Measurements from ENCODE around the gene CDK16.

The CDK16 gene

DNA sequence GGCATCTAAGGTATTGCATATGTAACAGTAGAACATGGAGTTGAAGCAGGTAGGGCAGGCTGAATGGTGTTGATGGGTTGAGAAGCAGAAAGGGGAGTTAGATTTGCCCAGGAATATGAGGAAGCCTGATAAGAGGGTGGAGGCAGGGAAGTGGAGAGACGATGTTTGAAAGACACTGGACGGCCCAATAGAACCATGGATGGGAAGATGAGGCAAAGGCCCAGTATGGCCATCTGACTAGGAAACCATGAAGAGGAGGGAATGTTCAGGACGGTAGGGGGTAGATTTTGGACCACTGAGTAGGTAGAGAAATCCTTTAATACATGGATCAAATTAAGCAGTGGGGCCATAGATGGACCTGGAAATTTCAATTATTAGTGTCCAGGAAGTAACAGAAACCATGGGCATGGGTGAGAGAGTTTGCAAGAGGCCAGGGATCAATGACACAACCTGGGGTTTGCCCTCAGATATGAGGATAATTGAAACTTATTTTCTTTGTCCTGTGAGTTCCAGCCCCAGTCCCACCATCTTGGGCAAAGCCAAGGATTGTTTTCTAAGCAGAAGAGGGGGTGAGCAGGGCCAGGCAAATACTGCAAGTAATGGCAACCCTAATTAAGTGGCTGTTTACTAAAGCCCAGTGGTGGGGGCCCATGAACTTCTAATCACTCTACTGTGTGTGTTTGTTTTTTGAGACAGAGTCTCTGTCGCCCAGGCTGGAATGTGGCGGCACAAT, 11.8 kb downstream of the CDK16 start:
- DNase-seq (ENCODE audit: extremely low read depth, low read depth) = no peak
- TF ChIP-seq, protein P1, sequence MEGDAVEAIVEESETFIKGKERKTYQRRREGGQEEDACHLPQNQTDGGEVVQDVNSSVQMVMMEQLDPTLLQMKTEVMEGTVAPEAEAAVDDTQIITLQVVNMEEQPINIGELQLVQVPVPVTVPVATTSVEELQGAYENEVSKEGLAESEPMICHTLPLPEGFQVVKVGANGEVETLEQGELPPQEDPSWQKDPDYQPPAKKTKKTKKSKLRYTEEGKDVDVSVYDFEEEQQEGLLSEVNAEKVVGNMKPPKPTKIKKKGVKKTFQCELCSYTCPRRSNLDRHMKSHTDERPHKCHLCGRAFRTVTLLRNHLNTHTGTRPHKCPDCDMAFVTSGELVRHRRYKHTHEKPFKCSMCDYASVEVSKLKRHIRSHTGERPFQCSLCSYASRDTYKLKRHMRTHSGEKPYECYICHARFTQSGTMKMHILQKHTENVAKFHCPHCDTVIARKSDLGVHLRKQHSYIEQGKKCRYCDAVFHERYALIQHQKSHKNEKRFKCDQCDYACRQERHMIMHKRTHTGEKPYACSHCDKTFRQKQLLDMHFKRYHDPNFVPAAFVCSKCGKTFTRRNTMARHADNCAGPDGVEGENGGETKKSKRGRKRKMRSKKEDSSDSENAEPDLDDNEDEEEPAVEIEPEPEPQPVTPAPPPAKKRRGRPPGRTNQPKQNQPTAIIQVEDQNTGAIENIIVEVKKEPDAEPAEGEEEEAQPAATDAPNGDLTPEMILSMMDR (IDR thresholded peaks at IDR 0.05; ENCODE audit: low read depth, low read length) = no peak

DNA sequence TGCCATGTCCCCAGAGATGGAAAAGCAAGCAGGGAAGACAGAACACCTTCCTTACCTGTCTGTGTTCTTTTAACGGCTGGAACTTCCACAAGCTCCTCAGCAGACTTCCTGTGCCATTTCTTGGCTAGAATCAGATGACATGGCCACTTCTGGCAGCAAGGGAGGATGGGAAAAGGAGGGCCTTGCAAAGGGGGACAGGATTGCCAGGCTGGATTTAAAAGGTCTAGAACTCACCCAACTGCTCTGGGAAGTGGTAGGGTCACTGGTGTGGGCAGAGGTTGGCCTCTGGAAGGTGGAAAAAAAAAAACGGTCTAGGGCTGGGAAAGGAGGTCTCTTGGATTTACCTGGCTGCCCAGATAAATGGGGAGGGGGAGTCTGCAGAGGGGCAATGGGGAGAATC, 12.7 kb downstream of the CDK16 start:
- TF ChIP-seq, protein P1 (IDR thresholded peaks at IDR 0.05; ENCODE audit: low read depth, low read length) = no peak
- DNase-seq (ENCODE audit: extremely low read depth, low read depth) = no peak

DNA sequence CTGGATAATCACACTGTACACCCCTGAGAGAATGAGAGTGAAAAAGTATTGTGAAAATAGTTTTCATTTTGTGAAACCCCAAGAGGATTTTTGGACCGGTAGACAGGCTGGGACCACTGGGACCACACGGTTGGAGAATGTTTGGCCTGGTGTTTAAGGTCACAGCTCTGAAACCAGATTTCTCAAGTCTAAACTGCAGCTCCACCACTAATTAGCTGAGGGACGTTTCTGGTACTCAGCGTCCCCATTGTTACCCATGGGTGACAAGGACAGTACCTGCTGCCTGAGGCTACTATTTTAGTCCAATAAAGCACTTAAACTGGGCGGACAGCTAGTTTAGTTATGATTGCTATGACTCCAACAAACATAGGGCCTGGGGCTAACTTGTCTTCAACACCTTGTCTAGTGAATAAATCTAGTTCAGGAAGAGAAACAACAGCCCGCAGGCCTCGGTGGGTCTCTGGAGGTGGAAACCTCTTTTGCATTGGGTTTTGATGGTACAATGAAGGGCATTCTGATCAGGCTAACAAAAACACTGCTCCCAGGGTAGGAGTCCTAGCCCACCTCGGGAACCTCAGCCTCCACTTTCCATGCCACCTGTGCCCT, 13.8 kb downstream of the CDK16 start:
- TF ChIP-seq, protein P1 (IDR thresholded peaks at IDR 0.05; ENCODE audit: low read depth, low read length) = no peak
- no peak for DNase-seq (ENCODE audit: extremely low read depth, low read depth)

DNA sequence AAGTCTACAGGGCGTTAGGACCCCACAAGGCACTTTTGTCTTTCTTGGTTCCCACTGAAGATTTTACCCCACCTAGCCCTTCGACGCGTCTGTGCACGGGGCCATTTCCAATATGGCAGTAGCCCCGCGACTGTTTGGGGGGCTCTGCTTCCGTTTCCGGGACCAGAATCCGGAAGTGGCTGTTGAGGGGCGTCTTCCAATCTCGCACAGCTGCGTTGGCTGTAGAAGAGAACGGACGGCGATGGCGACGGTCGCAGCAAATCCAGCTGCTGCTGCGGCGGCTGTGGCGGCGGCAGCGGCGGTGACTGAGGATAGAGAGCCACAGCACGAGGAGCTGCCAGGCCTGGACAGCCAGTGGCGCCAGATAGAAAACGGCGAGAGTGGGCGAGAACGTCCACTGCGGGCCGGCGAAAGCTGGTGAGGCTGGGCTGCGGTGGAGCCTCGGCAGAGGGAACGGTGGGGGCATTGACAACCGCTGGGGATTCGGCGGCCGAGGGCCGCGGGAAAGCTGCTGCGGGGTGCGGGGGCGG, 14.4 kb downstream of the CDK16 start, which contains the start of gene USP11:
USP11 (plus strand) TSS at position 207 of the 530 bp plus-strand sequence; CDS start at position 242, 35 bp downstream.
- no peak for DNase-seq (ENCODE audit: extremely low read depth, low read depth)
- TF ChIP-seq, protein P1 (IDR thresholded peaks at IDR 0.05; ENCODE audit: low read depth, low read length) = no peak

DNA sequence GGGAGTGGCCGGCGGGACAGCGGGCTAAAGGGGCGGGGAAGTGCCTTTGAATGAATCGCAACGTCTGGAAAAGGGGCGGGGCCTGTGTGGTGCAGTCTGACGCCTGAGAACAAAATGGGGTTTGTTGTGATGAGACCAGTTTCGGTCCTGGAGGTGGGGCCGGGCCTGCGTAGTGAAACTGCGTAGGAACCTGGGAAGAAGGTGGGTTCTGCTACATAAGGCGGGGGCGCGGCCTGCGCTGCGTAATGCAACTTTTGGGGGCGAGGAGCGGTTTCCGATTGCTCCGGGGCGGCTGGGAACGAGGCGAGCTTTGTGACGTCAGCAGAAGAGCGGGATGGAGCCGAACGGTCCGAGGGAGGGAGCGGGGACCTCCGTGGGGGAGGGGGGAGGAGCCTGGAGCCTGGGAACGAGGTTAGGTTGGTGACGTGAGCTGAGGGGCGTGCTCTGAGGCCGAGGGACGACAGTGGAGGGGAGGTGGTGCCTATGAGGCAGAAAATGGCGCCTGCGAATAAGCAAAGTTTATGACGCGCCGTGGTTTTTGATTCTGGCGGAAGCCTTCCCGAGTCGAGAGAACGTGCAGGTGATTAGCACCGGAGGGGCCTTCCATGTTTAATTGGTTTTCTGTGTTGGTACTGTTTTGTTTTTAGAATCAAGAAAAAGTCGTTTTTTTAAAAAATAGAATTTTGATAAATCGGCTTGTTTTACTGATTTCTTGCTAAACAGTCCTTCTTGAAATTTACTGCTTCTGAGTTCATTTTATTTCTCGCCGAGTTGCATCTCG, 15.0 kb downstream of the CDK16 start:
- TF ChIP-seq, protein P1 (IDR thresholded peaks at IDR 0.05; ENCODE audit: low read depth, low read length) = no peak
- DNase-seq (ENCODE audit: extremely low read depth, low read depth) = peak; percentile 91

DNA sequence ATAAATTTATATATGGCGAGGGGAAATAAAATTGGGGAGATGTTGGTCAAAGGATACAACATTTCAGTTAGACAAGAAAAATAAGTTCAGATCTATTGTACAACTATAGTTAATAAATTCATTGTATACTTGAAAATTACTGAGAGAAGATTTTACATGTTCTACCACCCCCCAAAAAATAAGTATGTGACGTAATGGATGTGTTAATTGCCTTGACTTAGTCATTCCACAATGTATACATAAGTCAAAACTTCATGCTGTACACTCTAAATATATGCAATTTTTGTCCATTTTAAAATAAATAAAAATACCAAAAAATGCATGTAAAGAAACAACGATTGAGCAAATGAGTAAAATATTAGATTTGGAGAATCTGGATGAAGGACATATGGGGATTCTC, 16.1 kb downstream of the CDK16 start:
- TF ChIP-seq, protein P1 (IDR thresholded peaks at IDR 0.05; ENCODE audit: low read depth, low read length) = no peak
- no peak for DNase-seq (ENCODE audit: extremely low read depth, low read depth)

All from AG09319 (cell line).